Vagina (tissue), 2 donors: ENCODE measurements around the gene B4GALT6.

Experiments
- CTCF ChIP-seq, 3 experiments: fragments of 450-650 bp in 2 of 3; fragments of 200-600 bp in 1 of 3; sonication (generic) in 1 of 3; IDR thresholded peaks; one replicate each; pipeline ENCODE4 v1.5.1; 2017 to 2019; ENCODE audit warnings: antibody characterized with exemption in 3 of 3, mild to moderate bottlenecking in 2 of 3, moderate library complexity in 2 of 3
- POLR2A ChIP-seq, 2 donors: fragments of 450-650 bp; IDR thresholded peaks; one replicate each; pipeline ENCODE4 v1.6.1; 2017; ENCODE audit warnings: antibody characterized with exemption in 2 of 2, mild to moderate bottlenecking in 2 of 2, moderate library complexity in 2 of 2
- POLR2AphosphoS5 ChIP-seq, 2 donors: sonication (generic); formaldehyde crosslinking; IDR thresholded peaks; one replicate each; pipeline ENCODE4 v1.9.0; 2017; ENCODE audit warnings: antibody characterized with exemption in 2 of 2, mild to moderate bottlenecking in 2 of 2, low read depth in 1 of 2; ENCODE audit not compliant: insufficient read depth in 1 of 2

GRCh38 chr18:31688606-31689005, 4.2 kb upstream of the B4GALT6 start:
- TF ChIP-seq CTCF (IDR thresholded peaks at IDR 0.05), result no peak
- TF ChIP-seq POLR2A (IDR thresholded peaks at IDR 0.05), result no peak
- TF ChIP-seq POLR2AphosphoS5 (IDR thresholded peaks at IDR 0.05; ENCODE audit: insufficient read depth in 1 of 2, low read depth in 1 of 2), result no peak
